ENCODE measurements around the gene FAM124A. TPM values are rescaled to one million over a fixed set of nuclear protein-coding genes. Genes with fewer than 3 reads are reported as not detected.
"Not testable (repeated sequence)": the region's sequence is repeated elsewhere in the genome, so short reads cannot be mapped to it uniquely, and the experiment has no call there.

Gene FAM124A
- total RNA-seq, 1 donor from 2014 or later: 3.9 TPM

DNA sequence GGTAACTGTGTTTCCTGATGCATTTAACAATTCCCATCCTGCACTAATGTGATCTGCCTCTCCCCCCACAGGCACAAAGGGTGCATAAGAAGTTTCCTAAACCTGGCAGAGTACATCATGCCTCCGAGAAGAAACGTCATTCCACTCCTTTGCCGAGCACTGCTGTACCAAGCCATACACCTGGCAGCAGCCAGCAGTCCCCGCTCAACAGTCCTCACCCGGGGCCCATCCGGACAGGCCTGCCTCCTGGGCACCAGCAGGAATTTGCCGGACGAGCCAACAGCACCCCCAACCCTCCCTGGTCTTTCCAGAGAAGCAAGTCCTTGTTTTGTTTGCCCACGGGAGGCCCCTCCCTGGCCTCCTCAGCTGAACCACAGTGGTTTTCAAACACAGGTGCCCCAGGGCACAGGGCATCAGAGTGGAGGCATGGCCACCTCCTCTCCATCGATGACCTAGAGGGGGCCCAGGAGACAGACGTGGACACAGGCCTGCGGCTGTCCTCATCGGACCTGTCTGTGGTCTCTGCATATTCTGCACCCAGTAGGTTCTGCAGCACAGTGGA, 58.3 kb downstream of the FAM124A start:
- no peak overlapping the region for H3K4me3 ChIP-seq
- intact Hi-C loops (cut with DNase I): no loop called here
- no peaks in the 10 kb centered on the region for H3K36me3 ChIP-seq
- no peak overlapping the region for H3K27ac ChIP-seq
- no peaks in the 10 kb centered on the region for H3K9me3 ChIP-seq
- ATAC-seq (peak; percentile 11), DNase-seq (no peak)
- no peaks in the 10 kb centered on the region for H3K27me3 ChIP-seq
- no peaks in the 10 kb centered on the region for H3K4me1 ChIP-seq
- TF ChIP-seq CTCF (IDR thresholded peaks at IDR 0.05): no peak

DNA sequence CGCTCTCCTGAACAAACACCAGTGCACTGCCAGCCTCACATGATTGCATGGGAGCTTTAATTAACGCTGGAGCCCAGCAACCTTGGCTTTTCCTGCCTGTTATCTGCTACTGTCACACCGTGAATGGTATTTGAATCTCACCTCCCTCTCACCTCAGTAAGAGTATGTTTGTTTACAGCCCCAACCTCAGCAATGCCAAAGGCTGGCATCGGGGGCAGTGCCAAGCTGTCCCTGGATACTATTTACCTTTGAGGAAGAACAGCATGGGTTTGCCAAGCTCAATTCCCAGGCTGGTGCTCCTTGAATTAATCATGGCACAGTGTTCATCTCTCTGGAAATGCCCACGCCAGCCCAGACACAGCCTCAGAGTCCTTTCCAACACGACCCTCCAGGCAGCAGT, 60.1 kb downstream of the FAM124A start:
- H3K4me3 ChIP-seq: no peak overlapping the region
- no peak overlapping the region for H3K27ac ChIP-seq
- no peaks in the 10 kb centered on the region for H3K36me3 ChIP-seq
- DNase-seq: no peak
- no peaks in the 10 kb centered on the region for H3K4me1 ChIP-seq
- no peaks in the 10 kb centered on the region for H3K27me3 ChIP-seq
- no peaks in the 10 kb centered on the region for H3K9me3 ChIP-seq
- intact Hi-C loops (cut with DNase I): no loop called here
- ATAC-seq: no peak
- no peak for TF ChIP-seq CTCF (IDR thresholded peaks at IDR 0.05)

DNA sequence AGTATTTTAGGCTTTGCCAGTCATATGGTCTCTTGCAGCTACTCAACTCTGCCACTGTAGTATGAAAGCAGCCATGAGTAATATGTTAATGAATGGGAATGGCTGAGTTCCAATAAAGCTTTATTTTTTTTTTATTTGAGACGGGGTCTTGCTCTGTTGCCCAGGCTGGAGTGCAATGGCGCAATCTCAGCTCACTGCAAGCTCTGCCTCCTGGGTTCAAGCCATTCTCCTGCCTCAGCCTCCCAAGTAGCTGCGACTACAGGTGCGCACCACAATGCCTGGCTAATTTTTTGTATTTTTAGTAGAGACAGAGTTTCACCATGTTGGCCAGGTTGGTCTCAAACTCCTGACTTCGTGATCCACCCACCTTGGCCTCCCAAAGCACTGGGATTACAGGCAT, 60.7 kb downstream of the FAM124A start:
- H3K9me3 ChIP-seq; intact Hi-C loops (cut with DNase I); DNase-seq; H3K4me1 ChIP-seq; H3K36me3 ChIP-seq; ATAC-seq; H3K27me3 ChIP-seq; H3K27ac ChIP-seq; H3K4me3 ChIP-seq: not testable (repeated sequence)

- Histone ChIP-seq H3K36me3 (no peaks in the 10 kb centered on the region), H3K4me1 (no peaks in the 10 kb centered on the region), H3K4me3 (no peak overlapping the region), H3K27me3 (no peaks in the 10 kb centered on the region), H3K9me3 (no peaks in the 10 kb centered on the region), H3K27ac (no peak overlapping the region)
- no peak for ATAC-seq
- intact Hi-C loops (cut with DNase I): no loop called here
- no peak for DNase-seq
- TF ChIP-seq CTCF (IDR thresholded peaks at IDR 0.05): no peak
Observed at GRCh38 chr13:51283371-51283770, 61.2 kb downstream of the FAM124A start.

DNA sequence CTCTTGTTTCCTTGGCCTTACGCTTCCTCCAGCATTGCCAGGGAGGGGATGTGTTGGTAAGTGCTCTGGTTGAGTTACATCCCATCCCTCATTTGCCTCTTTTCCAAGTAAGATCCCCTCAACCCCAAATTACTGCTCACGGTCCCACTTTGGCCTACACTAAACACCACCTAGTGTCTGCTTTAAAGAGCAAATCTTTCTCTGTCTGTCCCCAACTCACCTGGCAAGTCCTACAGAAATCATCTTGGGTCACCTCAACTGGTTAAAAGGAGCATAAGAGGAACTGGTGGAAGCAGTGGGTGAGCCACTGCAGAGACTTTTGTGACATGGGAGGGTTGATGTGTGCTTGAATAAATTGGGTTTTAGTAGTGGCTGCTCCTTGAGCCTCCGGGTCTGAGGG, 62.1 kb downstream of the FAM124A start:
- intact Hi-C loops (cut with DNase I): no loop called here
- H3K4me3 ChIP-seq: no peak overlapping the region
- H3K36me3 ChIP-seq: no peaks in the 10 kb centered on the region
- no peaks in the 10 kb centered on the region for H3K27me3 ChIP-seq
- ATAC-seq (no peak), DNase-seq (no peak)
- H3K27ac ChIP-seq: no peak overlapping the region
- no peaks in the 10 kb centered on the region for H3K4me1 ChIP-seq
- no peaks in the 10 kb centered on the region for H3K9me3 ChIP-seq
- TF ChIP-seq CTCF (IDR thresholded peaks at IDR 0.05): no peak

DNA sequence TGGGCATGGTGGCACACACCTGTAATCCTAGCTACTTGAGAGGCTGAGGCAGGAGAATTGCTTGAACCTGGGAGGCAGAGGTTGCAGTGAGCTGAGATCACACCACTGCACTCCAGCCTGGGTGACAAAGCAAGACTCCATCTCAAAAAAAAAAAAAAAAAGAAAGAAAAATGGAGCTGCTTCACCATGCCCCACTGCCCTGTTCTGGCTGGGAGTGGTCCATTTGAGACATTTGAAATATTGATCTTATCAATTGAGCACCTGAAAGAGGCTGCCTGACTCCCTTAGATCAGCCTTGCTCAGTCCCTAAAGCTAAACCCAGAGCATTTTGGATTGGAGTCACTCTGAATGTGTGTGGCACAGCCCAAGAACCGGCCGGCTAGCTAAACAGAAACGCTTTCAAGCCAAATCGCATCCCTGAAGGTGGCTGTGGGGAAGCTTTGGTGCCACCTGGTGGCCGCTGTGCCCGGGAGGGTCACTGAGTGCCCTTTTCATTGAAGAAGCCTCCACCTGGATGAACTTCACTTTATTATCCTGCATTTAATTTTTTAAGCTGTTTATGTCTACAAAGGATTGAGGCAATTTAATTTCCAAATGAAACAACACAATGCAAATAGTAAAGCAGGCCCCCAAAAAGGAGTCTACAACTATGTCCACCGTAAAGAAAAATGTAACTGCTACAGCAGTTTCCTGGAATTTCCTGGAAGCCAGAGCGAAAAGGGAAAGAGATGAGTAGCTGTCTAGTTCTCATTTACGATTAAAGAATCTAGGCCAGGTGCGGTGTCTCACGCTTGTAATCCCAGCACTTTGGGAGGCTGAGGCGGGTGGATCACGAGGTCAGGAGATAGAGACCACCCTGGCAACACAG, 64.2 kb downstream of the FAM124A start:
- Histone ChIP-seq H3K4me1 (no peaks in the 10 kb centered on the region), H3K36me3 (no peaks in the 10 kb centered on the region), H3K27me3 (no peaks in the 10 kb centered on the region), H3K9me3 (no peaks in the 10 kb centered on the region), H3K27ac (no peak overlapping the region), H3K4me3 (no peak overlapping the region)
- intact Hi-C loops (cut with DNase I): loop anchor here (5.0 kb wide), 2 partner anchors 139 to 159 kb away; no protein-coding TSS in a partner anchor
- ATAC-seq (peak; percentile 95), DNase-seq (peak; percentile 88)
- TF ChIP-seq CTCF (IDR thresholded peaks at IDR 0.05): peak; percentile 95

Data from upper lobe of right lung (tissue), 1 donor.